NB4 (cell line): ENCODE data around the gene RERGL.

Experiments
- MYC ChIP-seq: IDR thresholded peaks from 2 replicates; pipeline ENCODE4 v1.6.1; 2011; ENCODE audit warnings: low read depth, low read length
- POLR2A ChIP-seq: IDR thresholded peaks from 2 replicates; pipeline ENCODE4 v1.6.1; 2011; ENCODE audit warnings: mild to moderate bottlenecking; ENCODE audit not compliant: insufficient read length; ENCODE audit errors: extremely low read depth
- TF ChIP-seq, protein P1 (sequence below): IDR thresholded peaks from one replicate; pipeline ENCODE4 v1.5.1; 2012; ENCODE audit warnings: low read depth, low read length
- TF ChIP-seq, protein P2 (sequence below): IDR thresholded peaks from 2 replicates; pipeline ENCODE4 v1.6.1; 2011; ENCODE audit warnings: low read depth, low read length

DNA sequence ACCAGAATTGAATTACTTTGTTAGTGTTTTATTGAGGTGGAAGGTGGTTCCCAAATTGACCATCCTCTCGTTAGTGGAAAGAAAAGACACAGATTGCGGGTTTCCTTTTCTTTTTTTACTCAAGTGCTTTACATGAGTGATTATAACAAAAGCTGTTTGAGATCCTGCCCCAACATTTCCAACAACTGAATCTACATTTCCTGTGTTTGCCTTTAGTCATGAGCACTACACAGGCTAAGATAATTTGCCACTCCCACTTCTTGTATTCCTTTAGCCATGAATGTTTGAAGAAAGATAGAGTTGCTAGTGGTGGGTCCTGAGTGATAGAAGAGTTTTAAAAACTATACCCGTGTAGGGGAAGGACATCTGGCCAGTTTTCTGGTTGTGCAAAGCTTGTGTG lies 16.0 kb downstream of the RERGL start:
- TF ChIP-seq, protein P1, sequence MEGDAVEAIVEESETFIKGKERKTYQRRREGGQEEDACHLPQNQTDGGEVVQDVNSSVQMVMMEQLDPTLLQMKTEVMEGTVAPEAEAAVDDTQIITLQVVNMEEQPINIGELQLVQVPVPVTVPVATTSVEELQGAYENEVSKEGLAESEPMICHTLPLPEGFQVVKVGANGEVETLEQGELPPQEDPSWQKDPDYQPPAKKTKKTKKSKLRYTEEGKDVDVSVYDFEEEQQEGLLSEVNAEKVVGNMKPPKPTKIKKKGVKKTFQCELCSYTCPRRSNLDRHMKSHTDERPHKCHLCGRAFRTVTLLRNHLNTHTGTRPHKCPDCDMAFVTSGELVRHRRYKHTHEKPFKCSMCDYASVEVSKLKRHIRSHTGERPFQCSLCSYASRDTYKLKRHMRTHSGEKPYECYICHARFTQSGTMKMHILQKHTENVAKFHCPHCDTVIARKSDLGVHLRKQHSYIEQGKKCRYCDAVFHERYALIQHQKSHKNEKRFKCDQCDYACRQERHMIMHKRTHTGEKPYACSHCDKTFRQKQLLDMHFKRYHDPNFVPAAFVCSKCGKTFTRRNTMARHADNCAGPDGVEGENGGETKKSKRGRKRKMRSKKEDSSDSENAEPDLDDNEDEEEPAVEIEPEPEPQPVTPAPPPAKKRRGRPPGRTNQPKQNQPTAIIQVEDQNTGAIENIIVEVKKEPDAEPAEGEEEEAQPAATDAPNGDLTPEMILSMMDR: no peak
- no peak for TF ChIP-seq POLR2A
- TF ChIP-seq, protein P2, sequence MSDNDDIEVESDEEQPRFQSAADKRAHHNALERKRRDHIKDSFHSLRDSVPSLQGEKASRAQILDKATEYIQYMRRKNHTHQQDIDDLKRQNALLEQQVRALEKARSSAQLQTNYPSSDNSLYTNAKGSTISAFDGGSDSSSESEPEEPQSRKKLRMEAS: no peak
- no peak for TF ChIP-seq MYC
